ENCODE results near the gene CAMK2N1. TPM values are rescaled to one million over a fixed set of nuclear protein-coding genes. Genes with fewer than 3 reads are reported as not detected.

Gene CAMK2N1
- total RNA-seq, 1 donor from 2014 or later = 0.52 TPM

DNA sequence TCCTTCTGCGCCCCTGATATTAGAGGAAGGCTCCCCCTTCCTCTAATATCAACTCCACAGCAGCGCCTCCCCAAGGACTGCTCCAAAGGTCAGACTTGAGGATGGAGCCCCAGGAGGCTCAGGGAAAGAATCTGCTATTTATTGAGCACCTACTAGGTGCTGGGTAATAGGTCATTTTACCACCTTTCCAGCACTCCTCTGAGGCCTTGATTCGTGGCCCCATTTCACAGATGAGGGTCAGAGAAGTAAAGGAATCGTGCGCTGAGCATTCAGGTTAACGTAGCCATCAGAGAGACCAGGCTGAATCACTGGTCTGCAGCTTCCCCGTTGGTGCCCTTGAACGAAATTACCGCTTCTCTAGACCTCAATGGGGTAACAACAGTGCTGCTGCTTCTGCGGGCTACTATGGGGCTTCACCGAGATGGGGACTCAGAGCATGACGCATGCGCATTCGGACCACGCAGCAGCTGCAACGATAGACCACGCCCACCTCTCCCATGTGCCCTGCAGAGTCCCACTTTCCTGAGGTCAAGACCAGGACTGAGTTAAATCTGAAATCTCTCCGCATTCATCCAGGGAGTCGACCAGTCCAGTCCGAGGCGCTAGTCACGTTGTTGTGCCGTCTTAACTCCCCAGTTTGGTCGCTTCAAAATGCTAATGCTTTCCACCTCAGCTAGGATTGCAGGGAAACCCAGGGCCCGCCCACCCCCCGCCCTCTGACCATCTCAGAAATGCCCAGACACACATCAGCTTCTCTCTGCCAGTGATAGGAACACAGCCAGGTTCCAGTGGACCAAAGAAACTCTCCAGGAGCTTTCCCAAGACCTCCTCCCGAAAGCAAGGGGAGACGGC is 12.9 kb downstream of the CAMK2N1 start:
- Histone ChIP-seq H3K36me3 (ENCODE audit: control insufficient read depth in 3 of 3, insufficient read depth in 3 of 3, low read length in 3 of 3) (no peaks in the 10 kb centered on the region), H3K4me3 (ENCODE audit: low read length in 3 of 3) (no peak overlapping the region), H3K27ac (ENCODE audit: low read depth, low read length) (no peak overlapping the region), H3K4me1 (ENCODE audit: control insufficient read depth in 3 of 3, insufficient read depth in 3 of 3, low read length in 3 of 3) (peaks cover 10 to 17% (median 11%) of the 10 kb centered on the region in 3 donors), H3K9ac (ENCODE audit: low read depth in 1 of 3, low read length in 3 of 3) (no peak overlapping the region), H3K9me3 (ENCODE audit: control insufficient read depth in 3 of 3, low read length in 3 of 3) (no peaks in the 10 kb centered on the region), H3K27me3 (ENCODE audit: control insufficient read depth in 3 of 3, insufficient read depth in 3 of 3, low read length in 3 of 3) (peaks cover 14 to 49% (median 41%) of the 10 kb centered on the region in 3 donors)

DNA sequence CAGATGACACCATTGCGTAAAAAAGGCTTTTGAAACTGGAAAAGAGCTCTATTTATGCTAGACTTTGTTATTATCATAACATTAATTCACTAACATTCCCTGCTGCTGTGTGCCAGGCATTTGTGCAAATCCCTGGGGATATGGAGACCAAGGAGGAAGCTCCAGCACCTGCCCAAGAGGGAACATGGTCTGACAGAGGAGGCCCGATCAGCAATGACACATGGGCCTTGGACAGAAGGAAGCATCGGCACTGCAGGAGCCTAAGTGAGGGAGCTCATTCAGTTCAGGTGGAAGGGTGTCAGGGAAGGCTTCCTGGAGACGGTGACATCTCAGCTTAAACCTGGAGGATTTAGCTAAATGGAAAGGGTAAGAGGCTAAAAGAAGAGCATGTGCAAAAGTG is 13.9 kb downstream of the CAMK2N1 start:
- Histone ChIP-seq H3K4me1 (ENCODE audit: control insufficient read depth in 3 of 3, insufficient read depth in 3 of 3, low read length in 3 of 3) (peaks cover 7 to 9% (median 8%) of the 10 kb centered on the region in 3 donors), H3K27ac (ENCODE audit: low read depth, low read length) (no peak overlapping the region), H3K9ac (ENCODE audit: low read depth in 1 of 3, low read length in 3 of 3) (no peak overlapping the region), H3K27me3 (ENCODE audit: control insufficient read depth in 3 of 3, insufficient read depth in 3 of 3, low read length in 3 of 3) (peaks cover 11 to 46% (median 41%) of the 10 kb centered on the region in 3 donors), H3K36me3 (ENCODE audit: control insufficient read depth in 3 of 3, insufficient read depth in 3 of 3, low read length in 3 of 3) (no peaks in the 10 kb centered on the region), H3K4me3 (ENCODE audit: low read length in 3 of 3) (no peak overlapping the region), H3K9me3 (ENCODE audit: control insufficient read depth in 3 of 3, low read length in 3 of 3) (no peaks in the 10 kb centered on the region)

DNA sequence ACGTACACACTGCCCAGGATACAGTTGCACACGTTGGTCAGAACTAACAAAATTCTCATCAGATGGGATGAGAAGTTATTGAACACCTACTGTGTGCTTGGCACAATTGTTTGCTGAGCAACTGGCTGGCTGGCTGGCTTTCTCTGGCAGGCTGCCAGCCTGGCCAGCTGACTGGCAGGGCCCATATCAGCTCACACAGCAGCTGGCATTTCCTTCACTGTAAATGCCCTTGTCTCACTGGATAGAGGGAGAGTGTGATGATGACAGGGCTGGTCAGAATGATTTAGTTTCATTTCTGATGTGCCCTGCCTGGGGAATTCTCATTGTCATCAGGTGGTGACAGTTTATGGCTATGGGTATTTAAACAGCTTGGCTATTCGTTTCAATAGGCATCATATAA is 15.8 kb downstream of the CAMK2N1 start:
- no peaks in the 10 kb centered on the region for H3K9me3 ChIP-seq (ENCODE audit: control insufficient read depth in 3 of 3, low read length in 3 of 3)
- peaks cover 0 to 2% (median 0%) of the 10 kb centered on the region in 3 donors for H3K4me1 ChIP-seq (ENCODE audit: control insufficient read depth in 3 of 3, insufficient read depth in 3 of 3, low read length in 3 of 3)
- no peak overlapping the region for H3K4me3 ChIP-seq (ENCODE audit: low read length in 3 of 3)
- H3K27ac ChIP-seq (ENCODE audit: low read depth, low read length) = no peak overlapping the region
- no peak overlapping the region for H3K9ac ChIP-seq (ENCODE audit: low read depth in 1 of 3, low read length in 3 of 3)
- H3K27me3 ChIP-seq (ENCODE audit: control insufficient read depth in 3 of 3, insufficient read depth in 3 of 3, low read length in 3 of 3) = peaks cover 17 to 45% (median 25%) of the 10 kb centered on the region in 3 donors
- H3K36me3 ChIP-seq (ENCODE audit: control insufficient read depth in 3 of 3, insufficient read depth in 3 of 3, low read length in 3 of 3) = no peaks in the 10 kb centered on the region

DNA sequence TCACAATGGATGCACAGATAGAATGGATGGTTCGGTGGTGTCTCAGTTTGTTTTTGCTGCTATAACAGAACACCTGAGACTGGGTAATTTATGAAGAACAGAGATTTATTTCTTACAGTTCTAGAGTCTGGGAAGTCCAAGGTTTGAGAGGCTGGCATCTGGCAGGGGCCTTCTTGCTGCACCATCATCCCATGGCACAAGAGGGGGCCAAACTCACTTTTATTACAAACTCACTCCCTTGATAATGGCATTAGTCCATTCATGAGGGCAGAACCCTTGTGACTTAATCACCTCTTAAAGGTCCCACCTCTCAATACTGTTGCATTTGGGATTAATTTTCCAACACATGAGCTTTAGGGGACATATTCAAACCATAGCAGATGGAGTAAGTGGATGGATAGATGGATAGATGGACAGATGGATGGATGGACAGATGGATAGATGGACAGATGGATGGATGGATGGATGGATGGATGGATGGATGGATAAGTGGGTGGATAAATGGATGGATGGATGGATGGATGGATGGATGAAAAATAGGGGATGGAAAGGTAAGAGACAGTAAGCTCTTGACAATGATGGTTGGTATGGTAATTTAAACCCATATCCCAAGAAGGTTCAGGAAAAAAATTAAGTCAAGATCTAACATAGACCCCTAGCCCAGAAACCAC is 16.5 kb downstream of the CAMK2N1 start:
- no peak overlapping the region for H3K9ac ChIP-seq (ENCODE audit: low read depth in 1 of 3, low read length in 3 of 3)
- peaks cover 0 to 2% (median 0%) of the 10 kb centered on the region in 3 donors for H3K4me1 ChIP-seq (ENCODE audit: control insufficient read depth in 3 of 3, insufficient read depth in 3 of 3, low read length in 3 of 3)
- H3K36me3 ChIP-seq (ENCODE audit: control insufficient read depth in 3 of 3, insufficient read depth in 3 of 3, low read length in 3 of 3) = no peaks in the 10 kb centered on the region
- H3K27me3 ChIP-seq (ENCODE audit: control insufficient read depth in 3 of 3, insufficient read depth in 3 of 3, low read length in 3 of 3) = peaks cover 19 to 41% (median 23%) of the 10 kb centered on the region in 3 donors
- no peaks in the 10 kb centered on the region for H3K9me3 ChIP-seq (ENCODE audit: control insufficient read depth in 3 of 3, low read length in 3 of 3)
- H3K4me3 ChIP-seq (ENCODE audit: low read length in 3 of 3) = no peak overlapping the region
- H3K27ac ChIP-seq (ENCODE audit: low read depth, low read length) = no peak overlapping the region

DNA sequence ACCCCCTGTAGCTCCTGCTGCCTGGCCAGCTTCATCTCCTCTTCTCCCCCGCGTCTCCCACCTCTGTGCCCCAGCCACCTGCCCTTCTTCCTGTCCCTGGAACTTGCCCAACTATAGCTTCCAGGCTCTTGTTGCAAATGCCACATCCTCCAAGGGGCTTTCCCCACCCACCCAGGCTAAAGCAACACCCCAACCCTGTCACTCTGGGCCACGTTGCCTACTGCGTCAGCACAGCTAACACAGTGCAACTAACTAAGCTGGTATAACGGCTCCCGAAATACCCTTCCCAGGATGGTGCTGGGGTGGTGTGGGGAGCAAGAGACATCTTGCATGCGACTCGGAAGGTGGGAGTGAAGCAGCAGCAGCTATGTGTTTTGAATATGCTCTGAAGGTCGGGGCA is 19.7 kb downstream of the CAMK2N1 start:
- Histone ChIP-seq H3K4me3 (ENCODE audit: low read length in 3 of 3) (no peak overlapping the region), H3K36me3 (ENCODE audit: control insufficient read depth in 3 of 3, insufficient read depth in 3 of 3, low read length in 3 of 3) (no peaks in the 10 kb centered on the region), H3K27ac (ENCODE audit: low read depth, low read length) (no peak overlapping the region), H3K27me3 (ENCODE audit: control insufficient read depth in 3 of 3, insufficient read depth in 3 of 3, low read length in 3 of 3) (peaks cover 9 to 42% (median 30%) of the 10 kb centered on the region in 3 donors), H3K9ac (ENCODE audit: low read depth in 1 of 3, low read length in 3 of 3) (no peak overlapping the region), H3K9me3 (ENCODE audit: control insufficient read depth in 3 of 3, low read length in 3 of 3) (no peaks in the 10 kb centered on the region), H3K4me1 (ENCODE audit: control insufficient read depth in 3 of 3, insufficient read depth in 3 of 3, low read length in 3 of 3) (no peaks in the 10 kb centered on the region)

DNA sequence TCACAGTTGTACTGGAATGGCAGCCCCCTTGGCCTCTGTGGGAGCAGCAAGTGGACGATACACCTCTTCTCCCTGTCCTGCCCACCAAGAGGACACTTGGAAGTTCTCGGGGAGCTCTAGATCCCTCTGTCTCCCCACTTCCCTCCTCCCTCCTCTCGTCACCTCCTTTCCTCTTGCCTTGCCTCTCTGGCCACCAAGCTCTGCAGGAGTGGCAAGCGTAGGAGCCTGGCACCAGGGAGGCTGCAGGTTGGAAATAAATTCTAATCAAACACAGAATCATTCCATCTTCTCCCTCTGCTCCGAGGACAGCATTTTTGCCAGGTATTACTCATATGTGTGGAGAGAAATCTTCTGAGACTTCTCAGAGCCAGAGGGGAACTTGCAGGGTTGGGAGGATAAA is 20.8 kb downstream of the CAMK2N1 start:
- H3K27me3 ChIP-seq (ENCODE audit: control insufficient read depth in 3 of 3, insufficient read depth in 3 of 3, low read length in 3 of 3) = peaks cover 9 to 42% (median 30%) of the 10 kb centered on the region in 3 donors
- no peak overlapping the region for H3K27ac ChIP-seq (ENCODE audit: low read depth, low read length)
- no peaks in the 10 kb centered on the region for H3K4me1 ChIP-seq (ENCODE audit: control insufficient read depth in 3 of 3, insufficient read depth in 3 of 3, low read length in 3 of 3)
- H3K9me3 ChIP-seq (ENCODE audit: control insufficient read depth in 3 of 3, low read length in 3 of 3) = no peaks in the 10 kb centered on the region
- no peaks in the 10 kb centered on the region for H3K36me3 ChIP-seq (ENCODE audit: control insufficient read depth in 3 of 3, insufficient read depth in 3 of 3, low read length in 3 of 3)
- H3K4me3 ChIP-seq (ENCODE audit: low read length in 3 of 3) = no peak overlapping the region
- no peak overlapping the region for H3K9ac ChIP-seq (ENCODE audit: low read depth in 1 of 3, low read length in 3 of 3)

DNA sequence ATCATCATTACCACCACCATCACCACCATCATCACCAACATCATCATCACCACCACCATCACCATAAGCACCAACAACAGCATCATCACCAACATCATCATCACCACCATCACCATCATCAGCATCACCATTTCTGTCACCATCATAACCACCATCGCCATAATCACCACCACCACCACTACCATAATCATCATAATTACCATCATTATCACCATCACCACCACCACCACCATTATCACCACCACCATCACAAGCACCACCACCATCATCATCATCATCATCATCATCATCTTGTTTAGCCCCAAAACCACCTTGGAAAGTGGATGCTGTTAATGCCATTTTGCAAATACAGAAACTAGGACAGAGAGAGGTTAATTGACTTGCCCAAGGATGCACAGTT is 22.5 kb downstream of the CAMK2N1 start:
- Histone ChIP-seq H3K27me3 (ENCODE audit: control insufficient read depth in 3 of 3, insufficient read depth in 3 of 3, low read length in 3 of 3) (peaks cover 18 to 46% (median 32%) of the 10 kb centered on the region in 3 donors), H3K4me3 (ENCODE audit: low read length in 3 of 3) (no peak overlapping the region), H3K9ac (ENCODE audit: low read depth in 1 of 3, low read length in 3 of 3) (no peak overlapping the region)

DNA sequence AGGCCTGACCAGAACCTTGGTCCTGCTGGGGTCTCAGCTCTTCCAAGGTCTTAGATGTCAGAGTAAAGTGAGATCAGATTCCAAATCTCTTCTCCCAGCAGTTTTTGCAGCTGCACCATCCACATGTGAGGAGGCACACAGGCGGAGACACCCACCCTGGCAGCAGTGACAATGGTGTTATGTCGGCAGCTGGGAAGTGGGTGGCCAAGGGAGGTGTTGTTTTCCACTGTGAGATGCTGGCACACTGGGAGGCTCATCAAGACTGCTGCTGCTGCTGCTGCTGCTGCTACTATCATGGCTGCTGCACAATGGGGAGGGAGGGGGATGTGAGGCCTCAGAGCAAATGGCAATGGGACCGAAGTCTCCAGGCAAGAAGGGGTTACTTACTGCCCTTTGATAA is 23.6 kb downstream of the CAMK2N1 start:
- Histone ChIP-seq H3K27me3 (ENCODE audit: control insufficient read depth in 3 of 3, insufficient read depth in 3 of 3, low read length in 3 of 3) (peaks cover 10 to 41% (median 31%) of the 10 kb centered on the region in 3 donors), H3K27ac (ENCODE audit: low read depth, low read length) (no peak overlapping the region), H3K9ac (ENCODE audit: low read depth in 1 of 3, low read length in 3 of 3) (no peak overlapping the region), H3K4me1 (ENCODE audit: control insufficient read depth in 3 of 3, insufficient read depth in 3 of 3, low read length in 3 of 3) (no peaks in the 10 kb centered on the region), H3K9me3 (ENCODE audit: control insufficient read depth in 3 of 3, low read length in 3 of 3) (no peaks in the 10 kb centered on the region), H3K4me3 (ENCODE audit: low read length in 3 of 3) (no peak overlapping the region), H3K36me3 (ENCODE audit: control insufficient read depth in 3 of 3, insufficient read depth in 3 of 3, low read length in 3 of 3) (no peaks in the 10 kb centered on the region)

More for the DNA sequence above, 22.5 kb downstream of the CAMK2N1 start:
- no peaks in the 10 kb centered on the region for H3K36me3 ChIP-seq (ENCODE audit: control insufficient read depth in 3 of 3, insufficient read depth in 3 of 3, low read length in 3 of 3)
- no peaks in the 10 kb centered on the region for H3K9me3 ChIP-seq (ENCODE audit: control insufficient read depth in 3 of 3, low read length in 3 of 3)
- no peak overlapping the region for H3K27ac ChIP-seq (ENCODE audit: low read depth, low read length)
- no peaks in the 10 kb centered on the region for H3K4me1 ChIP-seq (ENCODE audit: control insufficient read depth in 3 of 3, insufficient read depth in 3 of 3, low read length in 3 of 3)

DNA sequence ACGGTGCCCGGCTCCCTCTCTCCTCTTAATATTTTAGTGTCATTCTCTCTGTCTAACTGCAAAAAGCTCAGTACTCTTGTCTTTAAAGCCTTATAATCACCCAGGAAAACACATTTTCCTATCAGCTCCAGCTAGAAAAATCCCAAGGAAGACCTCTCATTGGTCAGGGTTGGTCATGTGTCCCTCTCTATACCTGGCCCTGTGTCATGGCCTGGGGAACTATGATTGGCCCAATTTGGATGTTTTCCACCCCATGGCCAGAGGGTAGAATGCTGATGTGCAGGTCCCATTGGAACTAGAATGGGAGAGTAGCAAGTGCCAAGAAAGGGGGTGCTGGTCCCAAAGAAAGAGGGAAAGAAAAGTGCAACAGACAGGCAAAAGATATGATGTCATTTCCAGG is 27.3 kb downstream of the CAMK2N1 start:
- Histone ChIP-seq H3K9ac (ENCODE audit: low read depth in 1 of 3, low read length in 3 of 3) (no peak overlapping the region), H3K4me3 (ENCODE audit: low read length in 3 of 3) (no peak overlapping the region), H3K27me3 (ENCODE audit: control insufficient read depth in 3 of 3, insufficient read depth in 3 of 3, low read length in 3 of 3) (peaks cover 11 to 24% (median 19%) of the 10 kb centered on the region in 3 donors), H3K4me1 (ENCODE audit: control insufficient read depth in 3 of 3, insufficient read depth in 3 of 3, low read length in 3 of 3) (no peaks in the 10 kb centered on the region), H3K9me3 (ENCODE audit: control insufficient read depth in 3 of 3, low read length in 3 of 3) (no peaks in the 10 kb centered on the region), H3K36me3 (ENCODE audit: control insufficient read depth in 3 of 3, insufficient read depth in 3 of 3, low read length in 3 of 3) (no peaks in the 10 kb centered on the region), H3K27ac (ENCODE audit: low read depth, low read length) (no peak overlapping the region)

DNA sequence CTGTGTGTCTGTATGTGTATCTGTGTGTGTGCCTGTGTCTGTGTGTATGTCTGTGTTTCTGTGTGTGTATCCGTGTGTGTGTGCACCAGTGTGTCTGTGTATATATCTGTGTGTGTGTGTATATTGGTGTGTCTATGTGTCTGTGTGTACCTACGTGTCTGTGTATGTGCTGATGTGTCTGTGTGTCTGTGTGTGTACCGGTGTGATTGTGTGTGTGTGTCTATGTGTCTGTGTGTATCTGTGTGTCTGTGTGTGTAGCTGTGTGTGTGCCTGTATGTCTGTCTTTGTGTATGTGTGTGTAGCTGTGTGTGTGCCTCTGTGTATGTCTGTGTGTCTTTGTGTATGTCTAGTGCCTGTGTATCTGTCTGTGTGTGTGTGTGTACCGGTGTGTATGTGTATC is 32.0 kb downstream of the CAMK2N1 start:
- Histone ChIP-seq H3K4me3 (ENCODE audit: low read length in 3 of 3) (no peak overlapping the region), H3K27ac (ENCODE audit: low read depth, low read length) (no peak overlapping the region), H3K36me3 (ENCODE audit: control insufficient read depth in 3 of 3, insufficient read depth in 3 of 3, low read length in 3 of 3) (no peaks in the 10 kb centered on the region), H3K9ac (ENCODE audit: low read depth in 1 of 3, low read length in 3 of 3) (no peak overlapping the region), H3K9me3 (ENCODE audit: control insufficient read depth in 3 of 3, low read length in 3 of 3) (peaks cover 0 to 2% (median 0%) of the 10 kb centered on the region in 3 donors), H3K4me1 (ENCODE audit: control insufficient read depth in 3 of 3, insufficient read depth in 3 of 3, low read length in 3 of 3) (no peaks in the 10 kb centered on the region), H3K27me3 (ENCODE audit: control insufficient read depth in 3 of 3, insufficient read depth in 3 of 3, low read length in 3 of 3) (peaks cover 10 to 32% (median 21%) of the 10 kb centered on the region in 3 donors)
